ENCODE measurements around the gene RAI14.

The RAI14 gene

GRCh38 chr5:34703767-34704713, 47.9 kb downstream of the RAI14 start:
- H3K27ac ChIP-seq: no peak overlapping the region
- H3K9me3 ChIP-seq (ENCODE audit: severe bottlenecking): no peaks in the 10 kb centered on the region
- peak; percentile 45 for DNase-seq
- H3K36me3 ChIP-seq: no peaks in the 10 kb centered on the region
- no peak overlapping the region for H3K4me3 ChIP-seq (ENCODE audit: low read depth, low read length)
- TF ChIP-seq, protein P1, sequence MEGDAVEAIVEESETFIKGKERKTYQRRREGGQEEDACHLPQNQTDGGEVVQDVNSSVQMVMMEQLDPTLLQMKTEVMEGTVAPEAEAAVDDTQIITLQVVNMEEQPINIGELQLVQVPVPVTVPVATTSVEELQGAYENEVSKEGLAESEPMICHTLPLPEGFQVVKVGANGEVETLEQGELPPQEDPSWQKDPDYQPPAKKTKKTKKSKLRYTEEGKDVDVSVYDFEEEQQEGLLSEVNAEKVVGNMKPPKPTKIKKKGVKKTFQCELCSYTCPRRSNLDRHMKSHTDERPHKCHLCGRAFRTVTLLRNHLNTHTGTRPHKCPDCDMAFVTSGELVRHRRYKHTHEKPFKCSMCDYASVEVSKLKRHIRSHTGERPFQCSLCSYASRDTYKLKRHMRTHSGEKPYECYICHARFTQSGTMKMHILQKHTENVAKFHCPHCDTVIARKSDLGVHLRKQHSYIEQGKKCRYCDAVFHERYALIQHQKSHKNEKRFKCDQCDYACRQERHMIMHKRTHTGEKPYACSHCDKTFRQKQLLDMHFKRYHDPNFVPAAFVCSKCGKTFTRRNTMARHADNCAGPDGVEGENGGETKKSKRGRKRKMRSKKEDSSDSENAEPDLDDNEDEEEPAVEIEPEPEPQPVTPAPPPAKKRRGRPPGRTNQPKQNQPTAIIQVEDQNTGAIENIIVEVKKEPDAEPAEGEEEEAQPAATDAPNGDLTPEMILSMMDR (IDR thresholded peaks at IDR 0.05; ENCODE audit: low read depth, low read length): no peak
- no peaks in the 10 kb centered on the region for H3K27me3 ChIP-seq (ENCODE audit: insufficient read depth, low read depth, severe bottlenecking)

GRCh38 chr5:34706084-34706483, 50.0 kb downstream of the RAI14 start:
- Histone ChIP-seq H3K4me3 (ENCODE audit: low read depth, low read length) (no peak overlapping the region), H3K36me3 (no peaks in the 10 kb centered on the region), H3K9me3 (ENCODE audit: severe bottlenecking) (no peaks in the 10 kb centered on the region), H3K27ac (no peak overlapping the region), H3K27me3 (ENCODE audit: insufficient read depth, low read depth, severe bottlenecking) (no peaks in the 10 kb centered on the region)
- TF ChIP-seq, protein P1 (IDR thresholded peaks at IDR 0.05; ENCODE audit: low read depth, low read length): no peak
- no peak for DNase-seq

DNA sequence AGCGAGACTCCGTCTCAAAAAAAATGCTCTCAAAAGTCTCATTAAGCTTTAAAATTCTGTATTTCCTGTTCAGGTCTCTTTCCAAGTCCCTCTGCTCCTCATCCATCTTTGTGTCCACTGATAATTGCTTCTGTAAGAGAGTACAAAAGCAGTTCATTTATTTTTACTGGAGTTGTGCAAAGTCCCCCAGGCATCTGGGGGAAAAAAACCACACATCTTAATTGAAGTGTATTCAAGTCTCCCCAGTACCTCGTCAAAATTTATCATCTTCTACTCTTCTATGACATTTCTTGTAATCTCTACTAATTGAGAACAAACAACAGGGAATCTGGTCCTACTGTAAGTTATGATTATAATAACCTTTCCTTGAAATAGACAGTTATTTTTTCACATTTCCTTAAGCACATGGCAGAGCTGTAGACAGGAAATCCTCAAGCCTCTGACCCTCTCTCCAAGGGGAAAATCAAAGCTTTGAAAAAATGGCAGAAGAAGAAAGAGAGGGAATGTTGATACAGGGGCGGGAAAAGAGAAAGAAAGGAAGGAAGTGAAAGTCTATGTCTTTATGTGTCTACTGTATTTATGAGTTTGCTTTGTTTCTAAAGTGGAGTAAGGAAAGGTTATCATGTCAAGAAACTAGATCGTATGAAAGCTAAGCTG, 51.5 kb downstream of the RAI14 start:
- H3K9me3 ChIP-seq (ENCODE audit: severe bottlenecking): no peaks in the 10 kb centered on the region

DNA sequence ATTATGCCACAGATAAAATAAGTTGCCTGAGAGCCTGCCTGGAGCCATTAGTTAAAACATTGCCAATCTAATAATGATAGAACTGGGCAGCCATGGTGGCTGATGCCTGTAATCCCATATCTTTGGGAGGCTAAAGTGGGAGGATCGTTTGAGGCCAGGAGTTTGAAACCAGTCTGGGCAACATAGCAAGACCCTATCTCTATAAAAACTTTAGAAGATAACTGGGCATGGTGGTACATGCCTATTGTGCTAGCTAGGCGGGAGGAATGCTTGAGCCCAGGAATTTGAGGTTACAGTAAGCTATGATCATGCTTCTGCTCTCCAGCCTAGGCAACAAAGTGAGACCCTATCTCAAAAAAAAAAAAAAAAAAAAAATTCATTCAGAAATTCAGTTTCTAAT, 52.6 kb downstream of the RAI14 start:
- H3K9me3 ChIP-seq (ENCODE audit: severe bottlenecking): no peaks in the 10 kb centered on the region
- no peak overlapping the region for H3K4me3 ChIP-seq (ENCODE audit: low read depth, low read length)
- TF ChIP-seq, protein P1 (IDR thresholded peaks at IDR 0.05; ENCODE audit: low read depth, low read length): no peak
- no peaks in the 10 kb centered on the region for H3K36me3 ChIP-seq
- no peak for DNase-seq
- H3K27me3 ChIP-seq (ENCODE audit: insufficient read depth, low read depth, severe bottlenecking): no peaks in the 10 kb centered on the region
- H3K27ac ChIP-seq: no peak overlapping the region

More for the DNA sequence above, 51.5 kb downstream of the RAI14 start:
- H3K36me3 ChIP-seq: no peaks in the 10 kb centered on the region
- H3K27me3 ChIP-seq (ENCODE audit: insufficient read depth, low read depth, severe bottlenecking): no peaks in the 10 kb centered on the region
- H3K27ac ChIP-seq: no peak overlapping the region
- DNase-seq: no peak
- H3K4me3 ChIP-seq (ENCODE audit: low read depth, low read length): no peak overlapping the region
- TF ChIP-seq, protein P1 (IDR thresholded peaks at IDR 0.05; ENCODE audit: low read depth, low read length): no peak

DNA sequence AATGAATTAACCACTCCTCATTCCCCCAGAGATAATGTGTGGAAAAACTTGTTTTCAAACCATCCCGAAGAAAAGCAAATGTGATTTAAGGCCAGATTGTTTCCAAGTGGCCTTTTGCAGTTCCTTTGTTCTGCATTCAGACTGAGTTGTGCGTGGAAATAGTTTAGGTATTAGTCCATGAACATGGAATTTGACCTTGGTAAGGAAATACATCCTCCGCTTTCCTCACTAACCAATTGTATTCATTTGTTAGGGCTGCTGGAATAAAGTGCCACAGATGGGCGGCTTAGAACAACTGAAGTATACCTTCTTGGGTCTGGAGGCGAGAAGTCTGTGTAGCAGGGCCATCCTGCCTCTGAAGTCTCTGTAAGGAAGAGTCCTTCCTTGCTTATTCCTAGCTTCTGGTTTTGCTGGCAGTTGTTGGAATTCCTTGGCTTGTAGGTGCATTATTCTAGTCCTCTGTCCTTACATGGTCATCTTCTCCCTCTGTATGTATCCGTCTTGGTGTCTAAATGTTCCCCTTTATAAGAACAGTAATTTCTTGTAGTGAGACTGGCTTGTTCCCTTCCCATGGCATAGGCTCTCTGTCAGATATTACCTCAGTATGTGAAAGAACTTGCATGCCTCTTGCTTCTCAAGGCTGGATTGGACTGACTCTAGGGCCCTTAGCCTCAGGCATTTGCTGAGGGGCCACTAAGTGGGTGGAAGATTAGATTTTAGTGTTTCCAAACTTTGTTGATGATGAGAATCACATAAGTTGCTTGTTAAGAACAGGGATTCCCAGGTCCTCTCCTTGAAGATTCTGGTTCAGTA, 53.9 kb downstream of the RAI14 start:
- DNase-seq: no peak
- H3K4me3 ChIP-seq (ENCODE audit: low read depth, low read length): no peak overlapping the region
- no peak overlapping the region for H3K27ac ChIP-seq
- TF ChIP-seq, protein P1 (IDR thresholded peaks at IDR 0.05; ENCODE audit: low read depth, low read length): no peak
- no peaks in the 10 kb centered on the region for H3K27me3 ChIP-seq (ENCODE audit: insufficient read depth, low read depth, severe bottlenecking)
- no peaks in the 10 kb centered on the region for H3K9me3 ChIP-seq (ENCODE audit: severe bottlenecking)
- no peaks in the 10 kb centered on the region for H3K36me3 ChIP-seq

Data from WERI-Rb-1 (cell line).